PC-3 (cell line): Measurements from ENCODE around the gene HLA-DPA1.

Experiments used
- EZH2 ChIP-seq: fragments of 300-600 bp; sonication (generic); IDR thresholded peaks from one replicate; pipeline ENCODE4 v1.6.1; 2017; ENCODE audit warnings: antibody characterized with exemption, mild to moderate bottlenecking, low read length; ENCODE audit not compliant: unreplicated experiment
- EZH2phosphoT487 ChIP-seq: fragments of 300-600 bp; sonication (generic); IDR thresholded peaks from 2 replicates; pipeline ENCODE4 v1.6.1; 2018; ENCODE audit warnings: mild to moderate bottlenecking, antibody characterized with exemption, low read length, borderline replicate concordance
- TF ChIP-seq, protein P1 (sequence below): fragments of 300-600 bp; sonication (generic); conservative IDR thresholded peaks from 2 replicates; pipeline ENCODE4 v1.5.1; 2017; ENCODE audit warnings: antibody characterized with exemption, low read depth, mild to moderate bottlenecking, low read length

DNA sequence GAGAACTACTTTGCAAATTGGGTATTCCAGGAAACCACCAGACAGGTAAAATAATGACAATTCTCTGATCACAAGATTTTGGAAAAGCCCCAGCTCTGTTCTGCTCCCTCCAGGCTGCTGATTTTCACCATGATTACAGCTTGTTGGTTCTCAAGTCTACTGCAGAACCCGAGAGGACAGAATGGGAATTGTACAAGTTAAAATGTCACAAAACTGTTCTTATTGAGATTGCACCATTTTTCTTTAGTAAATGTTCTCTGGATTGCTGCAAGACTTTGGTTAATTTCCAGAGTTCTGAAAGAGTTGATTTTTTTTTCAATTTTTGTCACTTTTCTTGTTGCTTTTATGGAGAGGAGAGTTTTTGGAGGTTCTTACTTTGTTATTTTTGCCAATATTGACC, 36.9 kb downstream of the HLA-DPA1 start:
- TF ChIP-seq, protein P1, sequence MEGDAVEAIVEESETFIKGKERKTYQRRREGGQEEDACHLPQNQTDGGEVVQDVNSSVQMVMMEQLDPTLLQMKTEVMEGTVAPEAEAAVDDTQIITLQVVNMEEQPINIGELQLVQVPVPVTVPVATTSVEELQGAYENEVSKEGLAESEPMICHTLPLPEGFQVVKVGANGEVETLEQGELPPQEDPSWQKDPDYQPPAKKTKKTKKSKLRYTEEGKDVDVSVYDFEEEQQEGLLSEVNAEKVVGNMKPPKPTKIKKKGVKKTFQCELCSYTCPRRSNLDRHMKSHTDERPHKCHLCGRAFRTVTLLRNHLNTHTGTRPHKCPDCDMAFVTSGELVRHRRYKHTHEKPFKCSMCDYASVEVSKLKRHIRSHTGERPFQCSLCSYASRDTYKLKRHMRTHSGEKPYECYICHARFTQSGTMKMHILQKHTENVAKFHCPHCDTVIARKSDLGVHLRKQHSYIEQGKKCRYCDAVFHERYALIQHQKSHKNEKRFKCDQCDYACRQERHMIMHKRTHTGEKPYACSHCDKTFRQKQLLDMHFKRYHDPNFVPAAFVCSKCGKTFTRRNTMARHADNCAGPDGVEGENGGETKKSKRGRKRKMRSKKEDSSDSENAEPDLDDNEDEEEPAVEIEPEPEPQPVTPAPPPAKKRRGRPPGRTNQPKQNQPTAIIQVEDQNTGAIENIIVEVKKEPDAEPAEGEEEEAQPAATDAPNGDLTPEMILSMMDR, result no peak
- no peak for TF ChIP-seq EZH2phosphoT487
- TF ChIP-seq EZH2, result no peak
